ENCODE measurements around the gene SVOPL.

Gene SVOPL

DNA sequence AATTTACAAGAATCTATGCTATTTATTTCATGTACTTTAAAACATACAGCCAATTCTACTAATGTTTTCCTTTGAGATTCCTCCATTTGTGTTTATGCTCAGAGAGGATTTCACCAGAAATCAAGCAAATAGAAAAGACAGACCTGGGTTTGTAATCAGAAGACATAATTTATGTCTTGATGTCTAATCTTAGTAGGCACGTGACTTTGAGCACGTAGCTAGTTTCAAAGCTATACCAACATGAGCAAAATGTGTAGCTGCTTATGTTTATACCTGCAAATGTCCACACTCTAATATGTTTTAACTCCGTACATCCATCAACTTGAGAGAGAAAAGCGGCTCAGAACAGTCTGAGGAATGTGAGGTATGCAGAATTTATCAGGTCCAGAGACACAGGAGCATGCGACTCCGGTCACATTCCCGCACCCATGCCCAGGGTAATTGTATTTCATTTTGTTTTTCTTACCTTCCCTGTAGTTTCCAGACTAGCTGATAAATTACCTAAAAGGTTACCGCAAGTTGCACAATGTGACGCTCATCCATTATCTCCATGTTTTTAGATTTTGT is 40.0 kb downstream of the SVOPL start:
- DNase-seq (ENCODE audit: low spot score): no peak

DNA sequence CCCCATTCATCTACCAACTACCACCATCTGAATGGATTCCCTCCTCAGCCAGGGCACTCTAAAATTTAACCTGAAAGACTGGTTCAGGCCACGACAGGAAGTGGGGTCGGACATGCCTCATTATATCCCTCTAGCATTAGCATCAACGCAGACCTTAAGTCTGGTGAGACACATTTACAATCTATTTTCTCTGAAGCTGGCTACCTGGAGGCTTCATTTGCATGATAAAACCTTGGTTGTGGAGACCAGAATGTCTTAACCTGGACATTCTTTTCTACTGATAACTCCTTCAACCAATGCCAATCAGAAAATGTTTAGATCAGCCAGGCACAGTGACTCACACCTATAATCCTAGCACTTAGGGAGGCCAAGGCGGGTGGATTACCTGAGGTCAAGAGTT is 42.3 kb downstream of the SVOPL start:
- DNase-seq (ENCODE audit: low spot score): no peak

DNA sequence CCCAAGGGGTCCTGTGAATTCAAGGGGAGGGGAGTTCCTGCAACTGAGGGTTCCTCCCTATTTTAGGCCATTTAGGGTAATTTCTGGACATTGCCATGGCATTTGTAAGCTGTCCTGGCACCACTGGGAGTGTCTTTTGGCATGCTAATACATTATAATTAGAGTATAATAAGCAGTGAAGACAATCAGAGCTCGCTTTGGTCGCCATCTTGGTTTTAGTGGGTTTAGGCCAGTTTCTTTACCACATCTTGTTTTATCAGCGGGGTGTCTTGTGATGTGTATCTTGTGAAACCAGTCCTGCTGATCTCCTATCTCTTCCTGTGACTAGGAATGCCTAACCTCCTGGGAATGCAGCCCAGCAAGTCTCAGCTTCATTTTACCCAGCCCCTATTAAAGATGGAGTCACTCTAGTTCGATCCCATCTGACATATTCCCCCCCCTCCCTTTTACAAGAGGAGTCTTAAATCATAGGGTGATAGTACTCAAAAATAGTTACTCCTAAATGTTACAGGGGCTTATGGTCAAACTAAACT is 43.2 kb downstream of the SVOPL start:
- DNase-seq (ENCODE audit: low spot score): no peak

- no peak for DNase-seq (ENCODE audit: low spot score)
These were observed 44.2 kb downstream of the SVOPL start for GRCh38 chr7:138656952-138657351.

GRCh38 chr7:138654616-138655015 is 46.5 kb downstream of the SVOPL start:
- no peak for DNase-seq (ENCODE audit: low spot score)

GRCh38 chr7:138649506-138649905 is 51.7 kb downstream of the SVOPL start:
- DNase-seq (ENCODE audit: low spot score): no peak

DNA sequence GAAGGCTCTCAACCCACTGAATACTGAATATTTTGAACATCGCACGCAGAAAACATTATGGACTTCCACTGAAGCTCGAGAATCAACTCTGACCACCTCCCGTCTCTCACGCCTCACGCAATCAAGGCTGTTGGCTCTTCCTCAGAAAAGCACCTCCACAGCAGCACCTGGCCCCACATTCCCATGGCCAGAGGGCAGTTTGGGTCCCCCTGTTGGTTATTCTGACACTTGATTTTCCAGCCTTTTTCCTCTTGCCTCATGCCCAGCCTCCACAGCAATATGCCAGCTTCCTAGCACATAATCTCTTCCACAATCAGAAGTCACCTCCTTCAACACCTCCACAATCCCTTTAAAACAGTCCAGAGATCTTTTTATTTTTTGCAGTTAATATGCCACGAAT is 55.9 kb downstream of the SVOPL start:
- no peak for DNase-seq (ENCODE audit: low spot score)

DNA sequence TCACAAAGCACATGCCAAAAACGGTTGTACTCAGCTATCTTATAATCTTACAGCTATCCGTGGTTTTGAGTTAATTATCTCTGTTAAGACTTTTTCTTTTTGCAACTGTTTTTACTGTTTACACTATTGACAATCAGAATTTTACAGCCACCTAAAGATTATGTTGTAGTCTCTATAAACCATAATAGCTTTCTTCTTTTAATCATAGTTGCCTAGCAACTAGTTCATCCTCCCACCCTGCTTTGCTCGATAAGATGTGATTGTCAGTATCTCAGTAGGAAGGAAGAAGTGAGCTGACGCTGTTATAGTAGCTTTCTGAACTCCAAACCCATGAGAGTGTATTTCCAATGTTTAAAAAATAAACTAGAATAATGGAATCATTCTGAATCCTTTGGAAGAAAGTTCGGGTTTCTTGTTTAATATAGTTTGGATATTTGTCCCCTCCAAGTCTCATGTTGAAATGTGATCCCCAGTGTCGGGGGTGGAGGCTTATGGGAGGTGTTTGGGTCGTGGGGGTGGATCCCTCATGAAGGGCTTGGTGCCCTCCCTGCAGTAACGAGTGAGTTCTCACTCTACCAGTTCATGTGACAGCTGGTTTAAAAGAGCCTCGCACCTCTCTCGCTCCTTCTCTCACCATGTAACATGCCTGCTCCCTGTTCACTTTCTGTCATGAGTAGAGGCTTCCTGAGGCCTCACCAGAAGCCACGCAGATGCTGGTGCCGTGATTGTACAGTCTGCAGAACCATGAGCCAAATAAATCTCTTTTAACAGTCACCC is 68.1 kb downstream of the SVOPL start:
- no peak for DNase-seq (ENCODE audit: low spot score)

DNA sequence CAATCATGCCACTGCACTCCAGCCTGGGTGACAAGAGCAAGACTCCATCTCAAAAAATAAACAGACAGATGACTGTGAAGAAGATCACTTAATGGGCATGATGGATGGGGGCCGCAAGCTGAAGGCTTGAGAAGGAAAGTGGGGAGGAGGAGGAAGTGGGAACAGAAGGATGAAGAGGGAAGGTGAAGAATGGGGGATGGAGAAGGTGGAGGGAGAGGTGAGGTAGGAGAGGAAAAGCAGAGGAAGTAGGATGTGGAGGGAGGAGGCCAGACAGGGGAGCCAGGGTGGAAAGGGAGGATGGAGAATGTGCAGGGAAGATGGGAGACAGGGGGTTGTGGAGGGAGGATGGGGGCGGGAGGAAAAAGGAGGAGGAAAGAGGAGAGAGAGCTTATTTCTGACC is 68.8 kb downstream of the SVOPL start:
- no peak for DNase-seq (ENCODE audit: low spot score)

GRCh38 chr7:138630059-138630610 is 71.0 kb downstream of the SVOPL start:
- DNase-seq (ENCODE audit: low spot score): no peak

DNA sequence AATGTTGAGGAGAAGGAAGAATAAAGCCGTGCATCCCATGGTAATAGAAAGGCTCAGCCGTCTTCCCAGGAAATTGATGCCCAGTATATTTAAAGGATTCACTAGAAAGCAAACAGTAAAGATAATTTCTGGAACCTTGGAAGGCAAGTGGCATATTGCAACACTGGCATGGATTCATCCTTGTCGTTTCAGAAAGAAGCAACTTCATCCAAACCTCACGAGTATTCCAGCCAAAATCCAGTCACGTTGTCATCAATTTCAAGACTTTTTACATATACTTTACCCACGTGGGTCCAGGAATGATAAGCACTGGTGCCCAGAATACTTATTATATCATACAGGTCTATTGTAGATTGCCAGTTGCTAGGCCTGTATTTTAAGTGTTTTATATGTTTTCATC is 73.8 kb downstream of the SVOPL start:
- DNase-seq (ENCODE audit: low spot score): no peak

DNA sequence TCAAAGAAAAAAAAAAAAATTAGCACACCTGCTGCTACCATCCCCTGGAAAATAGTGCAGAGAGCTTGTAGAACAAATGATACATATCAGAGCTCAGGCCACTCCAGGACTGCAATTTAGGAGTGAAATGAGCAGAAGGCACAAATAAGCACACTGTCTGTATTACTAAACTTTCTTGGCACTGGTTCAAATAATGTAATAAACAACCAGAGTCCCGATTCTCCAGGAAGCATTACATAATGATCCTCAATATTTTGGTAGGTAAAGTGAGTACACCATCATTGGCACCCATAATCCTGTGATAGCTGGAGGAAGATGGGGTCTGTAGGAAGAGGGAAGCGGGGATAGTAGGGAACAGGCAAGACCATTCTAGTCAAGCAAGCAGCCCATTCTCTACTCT is 74.3 kb downstream of the SVOPL start:
- DNase-seq (ENCODE audit: low spot score): no peak

GRCh38 chr7:138625849-138626230 is 75.3 kb downstream of the SVOPL start:
- peak; percentile 14 for DNase-seq (ENCODE audit: low spot score)

DNA sequence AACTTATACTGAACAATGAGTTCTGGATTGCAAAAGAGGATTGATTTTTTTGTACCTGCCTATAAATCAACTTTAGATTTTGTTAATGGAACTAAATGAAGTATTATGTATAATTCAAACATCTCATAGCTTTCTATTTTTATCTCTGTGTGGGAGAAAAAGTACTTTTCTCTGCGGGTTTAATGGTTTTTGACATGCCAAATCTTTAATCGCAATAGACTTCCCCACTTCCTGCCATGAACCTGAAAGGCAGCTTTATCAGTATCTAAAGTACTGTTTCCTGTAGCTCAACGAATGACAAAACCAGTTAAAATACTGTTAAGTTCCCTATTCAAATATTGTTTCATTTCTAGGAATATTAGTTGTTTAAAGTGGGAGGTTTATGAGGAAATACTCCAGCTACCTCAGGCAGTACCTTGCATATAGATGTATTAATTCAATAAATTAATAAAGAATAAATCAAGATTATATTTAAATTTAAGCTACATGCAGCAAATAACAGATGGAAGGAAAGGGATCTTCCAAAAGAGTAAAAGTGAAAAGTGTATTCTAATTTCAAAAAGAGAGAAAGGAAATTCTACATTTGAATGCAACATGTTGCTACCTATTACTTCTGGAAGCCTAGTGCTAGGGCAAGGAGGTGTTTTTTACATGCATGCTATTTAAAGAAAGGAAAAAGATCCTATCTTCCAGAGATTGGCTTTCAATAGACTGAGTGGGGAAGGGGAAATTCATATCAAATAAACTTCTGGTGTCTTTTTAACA is 75.9 kb downstream of the SVOPL start:
- DNase-seq (ENCODE audit: low spot score): peak; percentile 47

GRCh38 chr7:138622841-138623240 is 78.3 kb downstream of the SVOPL start:
- DNase-seq (ENCODE audit: low spot score): no peak

DNA sequence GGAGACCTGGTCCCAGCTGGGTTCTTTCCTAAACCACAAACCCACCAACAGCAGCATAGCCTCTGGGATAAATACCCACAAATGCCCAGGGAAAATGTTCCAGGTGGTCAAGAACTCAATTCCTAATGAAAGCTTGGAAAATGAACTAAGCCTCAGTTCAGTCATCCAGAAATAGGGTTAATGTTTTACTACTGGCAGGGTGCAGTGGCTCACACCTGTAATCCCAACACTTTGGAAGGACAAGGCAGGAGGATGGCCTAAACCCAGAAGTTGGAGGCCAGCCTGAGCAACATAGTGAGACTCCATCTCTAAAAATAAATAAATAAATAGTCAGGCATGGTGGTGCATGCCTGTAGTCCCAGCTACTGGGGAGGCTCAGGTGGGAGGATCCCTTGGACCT is 82.2 kb downstream of the SVOPL start:
- DNase-seq (ENCODE audit: low spot score): no peak

DNA sequence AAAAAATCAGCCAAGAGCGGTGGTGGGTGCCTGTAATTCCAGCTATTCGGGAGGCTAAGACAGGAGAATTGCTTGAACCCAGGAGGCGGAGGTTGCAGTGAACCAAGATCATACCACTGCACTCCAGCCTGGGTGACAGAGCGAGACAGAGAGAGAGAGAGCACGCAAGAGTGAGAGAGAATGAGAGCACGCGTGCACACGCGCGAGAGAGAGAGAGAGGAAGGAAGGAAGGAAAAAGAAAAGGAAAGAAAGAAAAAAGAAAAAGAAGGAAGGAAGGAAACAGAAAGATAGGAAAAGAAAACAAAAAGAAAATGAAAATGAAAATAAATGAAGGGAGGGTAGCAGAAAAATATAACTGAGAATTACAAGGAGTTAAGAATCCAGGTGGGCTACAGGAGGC is 82.7 kb downstream of the SVOPL start:
- DNase-seq (ENCODE audit: low spot score): no peak

GRCh38 chr7:138616085-138616484 is 85.1 kb downstream of the SVOPL start:
- no peak for DNase-seq (ENCODE audit: low spot score)

- DNase-seq (ENCODE audit: low spot score): no peak
These were observed 87.5 kb downstream of the SVOPL start for GRCh38 chr7:138613630-138614029.

- no peak for DNase-seq (ENCODE audit: low spot score)
These were observed 90.4 kb downstream of the SVOPL start for GRCh38 chr7:138610671-138611170.

DNA sequence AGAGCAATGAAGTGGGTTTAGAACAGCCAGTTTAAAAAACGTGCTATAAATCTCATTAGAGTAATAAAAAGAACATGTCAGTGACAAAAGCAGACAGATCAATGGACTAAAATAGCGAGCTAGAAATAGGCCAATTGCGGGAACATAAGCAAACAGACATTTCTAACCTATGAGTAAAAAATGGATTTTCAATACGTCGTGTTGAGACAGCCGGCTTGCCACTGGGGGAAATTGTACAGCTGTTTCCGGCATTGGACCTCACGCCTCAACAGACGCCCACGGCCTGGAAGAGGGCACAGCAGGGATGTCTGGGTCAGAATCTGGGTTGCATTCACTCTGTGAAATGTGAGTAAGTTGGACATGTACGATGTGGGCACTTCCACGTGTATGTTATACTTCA is 92.9 kb downstream of the SVOPL start:
- DNase-seq (ENCODE audit: low spot score): peak; percentile 55
